ENCODE results near the gene CACNB4. TPM values are rescaled to one million over a fixed set of nuclear protein-coding genes. Genes with fewer than 3 reads are reported as not detected.
"Not testable (repeated sequence)": the region's sequence is repeated elsewhere in the genome, so short reads cannot be mapped to it uniquely, and the experiment has no call there.

The CACNB4 gene
- total and polyA plus RNA-seq, 10 donors, result 0.14 to 5.1 (median 1.6) TPM

- Histone ChIP-seq H3K4me1 (peaks cover 0 to 12% (median 6%) of the 10 kb centered on the region in 6 donors), H3K36me3 (no peaks in the 10 kb centered on the region), H3K4me3 (peak overlapping the region in 5 of 8 donors; percentile 11 to 64 (median 25)), H3K9me3 (no peaks in the 10 kb centered on the region), H3K27ac (peak overlapping the region in 1 of 8 donors; percentile 45), H3K27me3 (replicated peaks in 1 of 7) (no peaks in the 10 kb centered on the region)
- DNase-seq, result peak; percentile 95
- TF ChIP-seq POLR2A (IDR thresholded peaks at IDR 0.05) (no peak), POLR2AphosphoS5 (IDR thresholded peaks at IDR 0.05) (peak in 1 of 3 donors; percentile 15), CTCF (IDR thresholded peaks at IDR 0.05 in 8 of 11, conservative IDR thresholded peaks at IDR 0.05 in 3 of 11) (peak; percentile 60 to 98 (median 93))
- intact Hi-C loops (cut with DNase I; ENCODE audit: low total_unique reads), result no loop called here
- 18 to 21% (median 19%) methylated on average over 15 of the region's 15 CpGs for WGBS, 5 donors
These were observed 73.1 kb downstream of the CACNB4 start for GRCh38 chr2:152025678-152026287.

- no peak for TF ChIP-seq POLR2AphosphoS5 (IDR thresholded peaks at IDR 0.05)
- TF ChIP-seq CTCF (IDR thresholded peaks at IDR 0.05 in 8 of 11, conservative IDR thresholded peaks at IDR 0.05 in 3 of 11), result no peak
- TF ChIP-seq POLR2A (IDR thresholded peaks at IDR 0.05), result no peak
- no peak for DNase-seq
- no peak overlapping the region for H3K4me3 ChIP-seq
- H3K27ac ChIP-seq, result no peak overlapping the region
- no peaks in the 10 kb centered on the region for H3K9me3 ChIP-seq
- WGBS, 5 donors, result 71 to 95% (median 72%) methylated on average over 2 of the region's 2 CpGs
- no peaks in the 10 kb centered on the region for H3K27me3 ChIP-seq (replicated peaks in 1 of 7)
- H3K4me1 ChIP-seq, result peaks cover 0 to 10% (median 6%) of the 10 kb centered on the region in 6 donors
- no peaks in the 10 kb centered on the region for H3K36me3 ChIP-seq
- intact Hi-C loops (cut with DNase I; ENCODE audit: low total_unique reads), result no loop called here
These were observed 74.4 kb downstream of the CACNB4 start for GRCh38 chr2:152024477-152024876.

- no peak overlapping the region for H3K4me3 ChIP-seq
- no peaks in the 10 kb centered on the region for H3K27me3 ChIP-seq (replicated peaks in 1 of 7)
- no peak overlapping the region for H3K27ac ChIP-seq
- no peak for TF ChIP-seq POLR2AphosphoS5 (IDR thresholded peaks at IDR 0.05)
- TF ChIP-seq CTCF (IDR thresholded peaks at IDR 0.05 in 8 of 11, conservative IDR thresholded peaks at IDR 0.05 in 3 of 11), result no peak
- no peak for TF ChIP-seq POLR2A (IDR thresholded peaks at IDR 0.05)
- H3K36me3 ChIP-seq, result no peaks in the 10 kb centered on the region
- WGBS, 5 donors, result 67 to 81% (median 73%) methylated on average over 3 of the region's 3 CpGs
- peaks cover 0 to 10% (median 6%) of the 10 kb centered on the region in 6 donors for H3K4me1 ChIP-seq
- DNase-seq, result no peak
- H3K9me3 ChIP-seq, result no peaks in the 10 kb centered on the region
- intact Hi-C loops (cut with DNase I; ENCODE audit: low total_unique reads), result no loop called here
These were observed 76.8 kb downstream of the CACNB4 start for GRCh38 chr2:152022090-152022489.

- H3K27me3 ChIP-seq (replicated peaks in 1 of 7); H3K9me3 ChIP-seq; H3K4me3 ChIP-seq; H3K36me3 ChIP-seq; DNase-seq; H3K4me1 ChIP-seq; intact Hi-C loops (cut with DNase I; ENCODE audit: low total_unique reads); H3K27ac ChIP-seq: not testable (repeated sequence)
- 87 to 94% (median 90%) methylated on average over 11 of the region's 11 CpGs for WGBS, 5 donors
These were observed 77.8 kb downstream of the CACNB4 start for GRCh38 chr2:152021001-152021400.
